A549 (cell line): ENCODE results near the gene ITGAV. TPM values are rescaled to one million over a fixed set of nuclear protein-coding genes. Genes with fewer than 3 reads are reported as not detected.

Source experiments
- ATAC-seq, 2 experiments: fragments of 200-7000 bp in 1 of 2; fragments of >200 bp in 1 of 2; cut with Nextera tagmentation in 1 of 2; cut with Tn5 transposase in 1 of 2; 3 replicates each; pipeline versions ENCODE4 v1.8.0 to v1.9.1; 2018 to 2020; ENCODE audit warnings: mild to moderate bottlenecking in 1 of 2, moderate library complexity in 1 of 2
- CTCF ChIA-PET: fragments of 300-600 bp; sonication (Branson Sonifier 250); formaldehyde crosslinking; extraction: SDS; loops from one replicate; lab custom pipeline; 2021; ENCODE audit warnings: antibody characterized with exemption, inconsistent platforms; lab: Yijun Ruan, JAX
- POLR2A ChIA-PET: fragments of 350-600 bp; formaldehyde crosslinking; extraction: SDS; loops from one replicate; lab custom pipeline; 2021; ENCODE audit warnings: antibody characterized with exemption, inconsistent platforms; lab: Yijun Ruan, JAX
- DNase-seq, 2 experiments: peaks; one replicate each; pipeline versions ENCODE4 v3.0.0 to v3.0.0-alpha.2; 2011 to 2016; ENCODE audit warnings: low read depth in 1 of 2, low spot score in 1 of 2
- FAIRE-seq: peaks from 2 replicates; lab custom pipeline; 2011; peaks lifted over from hg19 to GRCh38; lab: Jason Lieb, UNC
- H3K27ac ChIP-seq, 2 experiments: fragments of >200 bp; sonication (Bioruptor Twin); formaldehyde crosslinking; 3 replicates each; pipeline ENCODE4 v1.5.1; 2016 to 2017
- H3K4me1 ChIP-seq: fragments of >200 bp; sonication (Bioruptor Twin); formaldehyde crosslinking; 3 replicates; pipeline ENCODE4 v1.6.1; 2016
- H3K4me2 ChIP-seq: fragments of >200 bp; sonication (Bioruptor Twin); formaldehyde crosslinking; 3 replicates; pipeline ENCODE4 v1.6.1; 2016
- H3K4me3 ChIP-seq: fragments of >200 bp; sonication (Bioruptor Twin); formaldehyde crosslinking; 3 replicates; pipeline ENCODE4 v1.5.1; 2016
- H3K9me3 ChIP-seq: fragments of >200 bp; sonication (Bioruptor Twin); formaldehyde crosslinking; 3 replicates; pipeline ENCODE4 v1.6.1; 2016
- ATOH8 ChIP-seq: fragments of 250-450 bp; sonication (Bioruptor Pico); IDR thresholded peaks from 2 replicates; pipeline ENCODE4 v1.5.0; 2020; ENCODE audit warnings: low read depth, mild to moderate bottlenecking, moderate library complexity
- CBX8 ChIP-seq: fragments of 200-600 bp; sonication (generic); IDR thresholded peaks from 2 replicates; pipeline ENCODE4 v1.6.1; 2016
- CEBPB ChIP-seq, 2 experiments: fragments of >200 bp in 1 of 2; sonication (Bioruptor Twin) in 1 of 2; formaldehyde crosslinking in 1 of 2; IDR thresholded peaks; 2 replicates each; pipeline ENCODE4 v1.6.1; 2012 to 2016
- CHD4 ChIP-seq: fragments of 200-600 bp; sonication (generic); IDR thresholded peaks from 2 replicates; pipeline ENCODE4 v1.6.1; 2016; ENCODE audit warnings: antibody characterized with exemption, mild to moderate bottlenecking, borderline replicate concordance
- EHF ChIP-seq: fragments of 250-450 bp; sonication (Bioruptor Pico); IDR thresholded peaks from 2 replicates; pipeline ENCODE4 v1.5.0; 2020; ENCODE audit warnings: mild to moderate bottlenecking
- EHMT2 ChIP-seq: fragments of 200-600 bp; sonication (generic); IDR thresholded peaks from 2 replicates; pipeline ENCODE4 v1.6.1; 2016; ENCODE audit warnings: antibody characterized with exemption, low read depth, mild to moderate bottlenecking, moderate library complexity
- ELK1 ChIP-seq: fragments of 150-350 bp; IDR thresholded peaks from 2 replicates; pipeline ENCODE4 v1.6.1; 2014; ENCODE audit warnings: low read depth, mild to moderate bottlenecking, low read length
- EP300 ChIP-seq, 2 experiments: fragments of >200 bp; sonication (Bioruptor Twin); formaldehyde crosslinking; IDR thresholded peaks; 2 replicates in 1 of 2; 3 replicates in 1 of 2; pipeline ENCODE4 v1.6.1; 2016 to 2017
- HOXB13 ChIP-seq: fragments of 250-450 bp; sonication (Bioruptor Pico); IDR thresholded peaks from 2 replicates; pipeline ENCODE4 v1.5.0; 2020; ENCODE audit warnings: low read depth, mild to moderate bottlenecking, moderate library complexity
- HOXB5 ChIP-seq: fragments of 250-450 bp; sonication (Bioruptor Pico); IDR thresholded peaks from 2 replicates; pipeline ENCODE4 v1.5.0; 2020; ENCODE audit warnings: mild to moderate bottlenecking, moderate library complexity
- JUN ChIP-seq, 2 experiments: fragments of >200 bp; sonication (Bioruptor Twin); formaldehyde crosslinking; IDR thresholded peaks; 2 replicates in 1 of 2; 3 replicates in 1 of 2; pipeline ENCODE4 v1.6.1; 2016 to 2017
- KDM5A ChIP-seq: fragments of 200-600 bp; sonication (generic); IDR thresholded peaks from 2 replicates; pipeline ENCODE4 v1.6.1; 2016; ENCODE audit warnings: antibody characterized with exemption, mild to moderate bottlenecking
- MAFK ChIP-seq: fragments of 450-650 bp; IDR thresholded peaks from 2 replicates; pipeline ENCODE4 v1.6.1; 2014; ENCODE audit not compliant: partially characterized antibody
- MAZ ChIP-seq: fragments of 150-350 bp; IDR thresholded peaks from 2 replicates; pipeline ENCODE4 v1.6.1; 2014; ENCODE audit warnings: antibody characterized with exemption, low read depth, low read length, borderline replicate concordance
- NFE2L2 ChIP-seq: fragments of 150-350 bp; conservative IDR thresholded peaks from 2 replicates; pipeline ENCODE4 v1.6.1; 2014; ENCODE audit warnings: low read length
- NPAS2 ChIP-seq: fragments of 250-450 bp; sonication (Bioruptor Pico); IDR thresholded peaks from 2 replicates; pipeline ENCODE4 v1.8.0; 2022; ENCODE audit warnings: mild to moderate bottlenecking, moderate library complexity, borderline replicate concordance
- NR3C1 ChIP-seq: fragments of >200 bp; sonication (Bioruptor Twin); formaldehyde crosslinking; IDR thresholded peaks from 3 replicates; pipeline ENCODE4 v1.6.1; 2017
- POLR2A ChIP-seq: IDR thresholded peaks from 2 replicates; pipeline ENCODE4 v1.6.1; 2012; ENCODE audit warnings: mild to moderate bottlenecking, low read length
- RCOR1 ChIP-seq: fragments of 150-350 bp; IDR thresholded peaks from 2 replicates; pipeline ENCODE4 v1.6.1; 2014; ENCODE audit warnings: antibody characterized with exemption, low read length, low read depth
- RFX5 ChIP-seq: fragments of 450-650 bp; IDR thresholded peaks from 2 replicates; pipeline ENCODE4 v1.7.1; 2014; ENCODE audit warnings: antibody characterized with exemption, mild to moderate bottlenecking, moderate library complexity
- SMC3 ChIP-seq: fragments of >200 bp; sonication (Bioruptor Twin); formaldehyde crosslinking; IDR thresholded peaks from 3 replicates; pipeline ENCODE4 v1.6.1; 2018; ENCODE audit warnings: inconsistent platforms
- SREBF2 ChIP-seq: fragments of 450-650 bp; IDR thresholded peaks from 2 replicates; pipeline ENCODE4 v1.6.1; 2014; ENCODE audit warnings: mild to moderate bottlenecking, moderate library complexity
- USF2 ChIP-seq: fragments of 450-650 bp; IDR thresholded peaks from 2 replicates; pipeline ENCODE4 v1.6.1; 2014; ENCODE audit warnings: antibody characterized with exemption
- ZC3H11A ChIP-seq: fragments of 450-650 bp; IDR thresholded peaks from 2 replicates; pipeline ENCODE4 v1.6.1; 2014; ENCODE audit warnings: antibody characterized with exemption, mild to moderate bottlenecking
- ZFP36 ChIP-seq: fragments of 450-650 bp; IDR thresholded peaks from 2 replicates; pipeline ENCODE4 v1.6.1; 2014; ENCODE audit warnings: borderline replicate concordance; ENCODE audit not compliant: partially characterized antibody
- WGBS: methylation state at CpG from one replicate; pipeline ENCODE4 v1.1.6; 2017; ENCODE audit errors: missing lambda C conversion rate; 5-methylcytosine and 5-hydroxymethylcytosine counted together
- polyA plus RNA-seq, 4 experiments: library from polyadenylated mRNA; depleted of rRNA in 3 of 4; stranded (reverse); fragments of >200 nt; fragmentation: RNase III in 1 of 4; extraction: RNeasy Plus Mini Kit Qiagen cat#74134 plus additional on column Dnase treatment in 1 of 4; gene quantifications; 2 replicates in 3 of 4; 3 replicates in 1 of 4; pipeline ENCODE4 v1.2.3, GENCODE V29; 2011 to 2017
- TF ChIP-seq, protein P1 (sequence below): fragments of >200 bp; sonication (Bioruptor Twin); formaldehyde crosslinking; IDR thresholded peaks from 2 replicates; pipeline ENCODE4 v1.6.1; 2016
- TF ChIP-seq, protein P2 (sequence below): IDR thresholded peaks from 2 replicates; pipeline ENCODE4 v1.6.1; 2012
- TF ChIP-seq, protein P3 (sequence below): IDR thresholded peaks from 2 replicates; pipeline ENCODE4 v1.6.1; 2012; ENCODE audit warnings: low read depth, borderline replicate concordance
- TF ChIP-seq, protein P4 (sequence below): fragments of >200 bp; sonication (Bioruptor Twin); formaldehyde crosslinking; IDR thresholded peaks from 3 replicates; pipeline ENCODE4 v1.5.1; 2016

ITGAV gene
- polyA plus RNA-seq, 2 of the 4 experiments (the other 2 are of a cell fraction), result 93.3 to 148 TPM

- H3K4me2 ChIP-seq, result no peak overlapping the region
- H3K4me1 ChIP-seq, result peaks cover 5% of the 10 kb centered on the region; the same call in 2 of the 3 replicates
- H3K9me3 ChIP-seq, result no peaks in the 10 kb centered on the region
- ChIA-PET POLR2A (no interaction called here), CTCF (no interaction called here)
- no peak overlapping the region for H3K4me3 ChIP-seq
- no peak overlapping the region for H3K27ac ChIP-seq
- TF ChIP-seq KDM5A (no peak), CEBPB (IDR thresholded peaks at IDR 0.05) (no peak), RCOR1 (no peak), ZFP36 (no peak), RFX5 (no peak), NPAS2 (CRISPR knock-in tag) (no peak), CHD4 (no peak), MAFK (no peak), JUN (IDR thresholded peaks at IDR 0.05) (no peak), MAZ (no peak), EP300 (IDR thresholded peaks at IDR 0.05) (no peak), ELK1 (no peak), POLR2A (no peak)
- ATAC-seq (no peak), DNase-seq (no peak), FAIRE-seq (no peak)
Measured at GRCh38 chr2:186699742-186700141, 109.9 kb downstream of the ITGAV start.

DNA sequence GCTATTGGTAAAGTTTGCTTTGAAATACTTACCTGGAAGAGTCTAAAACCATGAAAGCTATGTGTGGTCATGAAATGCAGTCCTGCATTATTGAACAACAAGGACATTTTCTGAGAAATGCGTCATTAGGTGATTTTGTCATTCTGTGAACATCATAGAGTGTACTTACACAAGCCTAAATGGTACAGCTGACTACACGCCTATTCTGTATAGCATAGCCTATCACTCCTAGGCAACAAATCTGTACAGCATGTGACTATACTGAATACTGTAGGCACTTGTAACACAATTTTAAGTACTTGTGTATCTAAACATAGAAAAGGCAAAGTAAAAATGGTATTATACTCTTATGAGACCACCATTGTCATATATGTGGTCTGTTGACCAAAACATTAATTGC is 112.2 kb downstream of the ITGAV start:
- FAIRE-seq, result peak; percentile 18
- Histone ChIP-seq H3K9me3 (no peaks in the 10 kb centered on the region), H3K4me1 (no peaks in the 10 kb centered on the region), H3K4me2 (no peak overlapping the region), H3K4me3 (no peak overlapping the region)
- CTCF ChIA-PET, result no interaction called here
- no peak for ATAC-seq
- DNase-seq, result no peak
- WGBS, result 91% methylated on average over 2 of the region's 2 CpGs
- TF ChIP-seq, protein P1, sequence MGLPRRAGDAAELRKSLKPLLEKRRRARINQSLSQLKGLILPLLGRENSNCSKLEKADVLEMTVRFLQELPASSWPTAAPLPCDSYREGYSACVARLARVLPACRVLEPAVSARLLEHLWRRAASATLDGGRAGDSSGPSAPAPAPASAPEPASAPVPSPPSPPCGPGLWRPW, result no peak
- TF ChIP-seq USF2 (no peak), NPAS2 (CRISPR knock-in tag) (no peak), HOXB13 (no peak), MAZ (no peak), SMC3 (no peak), EHF (CRISPR knock-in tag) (no peak), HOXB5 (CRISPR knock-in tag) (no peak)
- TF ChIP-seq, protein P2, sequence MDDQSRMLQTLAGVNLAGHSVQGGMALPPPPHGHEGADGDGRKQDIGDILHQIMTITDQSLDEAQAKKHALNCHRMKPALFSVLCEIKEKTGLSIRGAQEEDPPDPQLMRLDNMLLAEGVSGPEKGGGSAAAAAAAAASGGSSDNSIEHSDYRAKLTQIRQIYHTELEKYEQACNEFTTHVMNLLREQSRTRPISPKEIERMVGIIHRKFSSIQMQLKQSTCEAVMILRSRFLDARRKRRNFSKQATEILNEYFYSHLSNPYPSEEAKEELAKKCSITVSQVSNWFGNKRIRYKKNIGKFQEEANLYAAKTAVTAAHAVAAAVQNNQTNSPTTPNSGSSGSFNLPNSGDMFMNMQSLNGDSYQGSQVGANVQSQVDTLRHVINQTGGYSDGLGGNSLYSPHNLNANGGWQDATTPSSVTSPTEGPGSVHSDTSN, result no peak
- TF ChIP-seq, all 56 proteins: peak for 0
- POLR2A ChIA-PET, result no interaction called here
- H3K27ac ChIP-seq, result no peak overlapping the region

GRCh38 chr2:186702501-186702900 is 112.6 kb downstream of the ITGAV start:
- Histone ChIP-seq H3K9me3 (no peaks in the 10 kb centered on the region), H3K27ac (no peak overlapping the region), H3K4me1 (no peaks in the 10 kb centered on the region), H3K4me2 (no peak overlapping the region), H3K4me3 (no peak overlapping the region)
- DNase-seq (no peak), FAIRE-seq (no peak), ATAC-seq (no peak)
- 58% methylated on average over 2 of the region's 2 CpGs for WGBS
- ChIA-PET POLR2A (no interaction called here), CTCF (no interaction called here)
- TF ChIP-seq NFE2L2 (no peak), KDM5A (no peak), EHMT2 (no peak), NR3C1 (no peak), SREBF2 (no peak), ATOH8 (CRISPR knock-in tag) (no peak), RCOR1 (no peak), HOXB13 (no peak), ZC3H11A (no peak), CBX8 (no peak)
- TF ChIP-seq, protein P3, sequence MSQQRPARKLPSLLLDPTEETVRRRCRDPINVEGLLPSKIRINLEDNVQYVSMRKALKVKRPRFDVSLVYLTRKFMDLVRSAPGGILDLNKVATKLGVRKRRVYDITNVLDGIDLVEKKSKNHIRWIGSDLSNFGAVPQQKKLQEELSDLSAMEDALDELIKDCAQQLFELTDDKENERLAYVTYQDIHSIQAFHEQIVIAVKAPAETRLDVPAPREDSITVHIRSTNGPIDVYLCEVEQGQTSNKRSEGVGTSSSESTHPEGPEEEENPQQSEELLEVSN, result no peak
- TF ChIP-seq, protein P4, sequence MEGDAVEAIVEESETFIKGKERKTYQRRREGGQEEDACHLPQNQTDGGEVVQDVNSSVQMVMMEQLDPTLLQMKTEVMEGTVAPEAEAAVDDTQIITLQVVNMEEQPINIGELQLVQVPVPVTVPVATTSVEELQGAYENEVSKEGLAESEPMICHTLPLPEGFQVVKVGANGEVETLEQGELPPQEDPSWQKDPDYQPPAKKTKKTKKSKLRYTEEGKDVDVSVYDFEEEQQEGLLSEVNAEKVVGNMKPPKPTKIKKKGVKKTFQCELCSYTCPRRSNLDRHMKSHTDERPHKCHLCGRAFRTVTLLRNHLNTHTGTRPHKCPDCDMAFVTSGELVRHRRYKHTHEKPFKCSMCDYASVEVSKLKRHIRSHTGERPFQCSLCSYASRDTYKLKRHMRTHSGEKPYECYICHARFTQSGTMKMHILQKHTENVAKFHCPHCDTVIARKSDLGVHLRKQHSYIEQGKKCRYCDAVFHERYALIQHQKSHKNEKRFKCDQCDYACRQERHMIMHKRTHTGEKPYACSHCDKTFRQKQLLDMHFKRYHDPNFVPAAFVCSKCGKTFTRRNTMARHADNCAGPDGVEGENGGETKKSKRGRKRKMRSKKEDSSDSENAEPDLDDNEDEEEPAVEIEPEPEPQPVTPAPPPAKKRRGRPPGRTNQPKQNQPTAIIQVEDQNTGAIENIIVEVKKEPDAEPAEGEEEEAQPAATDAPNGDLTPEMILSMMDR, result no peak
- TF ChIP-seq, protein P2, result no peak
